OCI-LY3 (cell line): Measurements from ENCODE around the gene ZNF280B.

ENCODE experiments used
- H2AFZ ChIP-seq: fragments of 200-600, 300-600 bp; shearing (Covaris generic); 2 replicates; pipeline ENCODE4 v1.6.0; 2014; ENCODE audit warnings: antibody characterized with exemption, low read depth, low read length
- H3K27ac ChIP-seq: fragments of 200-600, 300-600 bp; sonication (generic); 2 replicates; pipeline ENCODE4 v1.5.1; 2014; ENCODE audit warnings: mild to moderate bottlenecking, low read length, moderate library complexity, mixed read lengths
- H3K27me3 ChIP-seq: fragments of 200-600, 300-600 bp; sonication (generic); 2 replicates; pipeline ENCODE4 v1.6.1; 2014; ENCODE audit warnings: low read depth, low read length, mixed read lengths
- H3K36me3 ChIP-seq: fragments of 200-600, 300-600 bp; sonication (generic); replicated peaks from 2 replicates; pipeline ENCODE3; 2014; ENCODE audit warnings: low read depth, low read length, mixed read lengths
- H3K4me1 ChIP-seq: fragments of 300-600, 200-600 bp; sonication (generic); 2 replicates; pipeline ENCODE4 v1.6.1; 2014; ENCODE audit warnings: low read length, mixed read lengths
- H3K4me2 ChIP-seq: fragments of 200-600, 300-600 bp; sonication (generic); 2 replicates; pipeline ENCODE4 v1.6.1; 2014; ENCODE audit warnings: low read length, mixed read lengths
- H3K4me3 ChIP-seq: fragments of 300-600, 200-600 bp; sonication (generic); 2 replicates; pipeline ENCODE4 v1.5.1; 2014; ENCODE audit warnings: antibody characterized with exemption, mild to moderate bottlenecking, low read length, moderate library complexity
- H3K79me2 ChIP-seq: fragments of 300-600, 200-600 bp; shearing (Covaris generic); 2 replicates; pipeline ENCODE4 v1.6.1; 2014; ENCODE audit warnings: mild to moderate bottlenecking, low read length, mixed read lengths
- H3K9ac ChIP-seq: fragments of 300-600, 200-600 bp; shearing (Covaris generic); 2 replicates; pipeline ENCODE4 v1.6.0; 2014; ENCODE audit warnings: mild to moderate bottlenecking, low read length, moderate library complexity
- H3K9me3 ChIP-seq: fragments of 200-600, 300-600 bp; shearing (Covaris generic); 2 replicates; pipeline ENCODE4 v1.6.1; 2014; ENCODE audit warnings: low read length, mixed read lengths; ENCODE audit not compliant: insufficient read depth
- H4K20me1 ChIP-seq: fragments of 200-600, 300-600 bp; sonication (generic); 2 replicates; pipeline ENCODE4 v1.6.1; 2016; ENCODE audit warnings: low read length, mixed read lengths; ENCODE audit not compliant: insufficient read depth
- EZH2phosphoT487 ChIP-seq: fragments of 200-600 bp; shearing (Covaris generic); IDR thresholded peaks from 2 replicates; pipeline ENCODE4 v1.6.1; 2018; ENCODE audit warnings: antibody characterized with exemption, mixed run types, low read depth
- TF ChIP-seq, protein P1 (sequence below): fragments of 200-600, 300-600 bp; sonication (generic); IDR thresholded peaks from 2 replicates; pipeline ENCODE4 v1.5.1; 2014; ENCODE audit warnings: antibody characterized with exemption, low read length, low read depth

Gene ZNF280B

GRCh38 chr22:22538226-22538989 lies 29.9 kb upstream of the ZNF280B start:
- Histone ChIP-seq H3K27me3 (no peaks in the 10 kb centered on the region), H2AFZ (no peak overlapping the region), H3K79me2 (no peaks in the 10 kb centered on the region), H3K4me2 (no peak overlapping the region), H3K4me1 (no peaks in the 10 kb centered on the region), H3K9ac (no peak overlapping the region), H3K27ac (no peak overlapping the region), H3K4me3 (no peak overlapping the region), H4K20me1 (no peaks in the 10 kb centered on the region), H3K36me3 (no peaks in the 10 kb centered on the region), H3K9me3 (no peaks in the 10 kb centered on the region)
- TF ChIP-seq EZH2phosphoT487: no peak
- TF ChIP-seq, protein P1, sequence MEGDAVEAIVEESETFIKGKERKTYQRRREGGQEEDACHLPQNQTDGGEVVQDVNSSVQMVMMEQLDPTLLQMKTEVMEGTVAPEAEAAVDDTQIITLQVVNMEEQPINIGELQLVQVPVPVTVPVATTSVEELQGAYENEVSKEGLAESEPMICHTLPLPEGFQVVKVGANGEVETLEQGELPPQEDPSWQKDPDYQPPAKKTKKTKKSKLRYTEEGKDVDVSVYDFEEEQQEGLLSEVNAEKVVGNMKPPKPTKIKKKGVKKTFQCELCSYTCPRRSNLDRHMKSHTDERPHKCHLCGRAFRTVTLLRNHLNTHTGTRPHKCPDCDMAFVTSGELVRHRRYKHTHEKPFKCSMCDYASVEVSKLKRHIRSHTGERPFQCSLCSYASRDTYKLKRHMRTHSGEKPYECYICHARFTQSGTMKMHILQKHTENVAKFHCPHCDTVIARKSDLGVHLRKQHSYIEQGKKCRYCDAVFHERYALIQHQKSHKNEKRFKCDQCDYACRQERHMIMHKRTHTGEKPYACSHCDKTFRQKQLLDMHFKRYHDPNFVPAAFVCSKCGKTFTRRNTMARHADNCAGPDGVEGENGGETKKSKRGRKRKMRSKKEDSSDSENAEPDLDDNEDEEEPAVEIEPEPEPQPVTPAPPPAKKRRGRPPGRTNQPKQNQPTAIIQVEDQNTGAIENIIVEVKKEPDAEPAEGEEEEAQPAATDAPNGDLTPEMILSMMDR: no peak

GRCh38 chr22:22536916-22537315 lies 28.4 kb upstream of the ZNF280B start:
- Histone ChIP-seq H3K27ac (no peak overlapping the region), H3K27me3 (no peaks in the 10 kb centered on the region), H3K4me3 (no peak overlapping the region), H3K9me3 (no peaks in the 10 kb centered on the region), H2AFZ (no peak overlapping the region), H4K20me1 (no peaks in the 10 kb centered on the region), H3K4me2 (no peak overlapping the region), H3K36me3 (no peaks in the 10 kb centered on the region), H3K4me1 (peaks cover 3% of the 10 kb centered on the region), H3K79me2 (no peaks in the 10 kb centered on the region), H3K9ac (no peak overlapping the region)
- TF ChIP-seq, protein P1: no peak
- no peak for TF ChIP-seq EZH2phosphoT487

DNA sequence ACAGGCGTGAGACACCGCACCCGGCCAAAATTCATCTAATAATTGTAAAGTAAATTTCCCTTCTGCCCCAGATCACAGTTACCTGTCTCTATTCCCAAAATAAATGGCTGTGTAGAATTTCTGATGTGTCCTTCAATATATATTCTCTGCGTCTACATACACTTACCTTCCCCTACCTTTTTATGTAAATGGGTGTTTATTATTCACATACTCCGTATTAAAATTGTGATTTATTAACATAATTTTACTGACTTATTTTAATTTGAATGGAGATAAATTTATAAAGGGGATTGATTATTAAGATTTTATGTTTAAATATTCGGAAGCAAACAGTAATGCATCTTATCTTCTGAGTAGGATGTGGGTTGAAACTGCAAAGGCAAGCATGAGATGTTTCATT lies 28.0 kb upstream of the ZNF280B start:
- H3K36me3 ChIP-seq: no peaks in the 10 kb centered on the region
- no peaks in the 10 kb centered on the region for H3K27me3 ChIP-seq
- no peaks in the 10 kb centered on the region for H4K20me1 ChIP-seq
- H3K4me3 ChIP-seq: no peak overlapping the region
- no peaks in the 10 kb centered on the region for H3K9me3 ChIP-seq
- TF ChIP-seq EZH2phosphoT487: no peak
- TF ChIP-seq, protein P1: no peak
- H3K4me2 ChIP-seq: no peak overlapping the region
- H2AFZ ChIP-seq: no peak overlapping the region
- no peak overlapping the region for H3K9ac ChIP-seq
- no peak overlapping the region for H3K27ac ChIP-seq
- H3K4me1 ChIP-seq: peaks cover 3% of the 10 kb centered on the region
- H3K79me2 ChIP-seq: no peaks in the 10 kb centered on the region

DNA sequence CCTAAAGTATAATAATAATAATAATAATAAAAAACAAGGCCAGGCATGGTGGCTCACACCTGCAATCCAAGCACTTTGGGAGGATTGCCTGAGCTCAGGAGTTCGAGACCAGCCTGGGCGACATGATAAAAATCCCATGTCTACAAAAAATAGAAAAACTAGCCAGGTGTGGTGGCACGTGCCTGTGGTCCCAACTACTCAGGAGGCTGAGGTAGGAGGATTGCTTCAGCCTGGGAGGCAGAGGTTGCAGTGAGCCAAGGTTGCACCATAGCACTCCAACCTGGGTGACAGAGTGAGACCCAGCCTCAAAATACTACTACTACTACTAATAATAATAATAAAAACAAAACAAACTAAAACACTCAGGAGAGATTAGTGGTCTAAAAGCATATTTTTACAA lies 27.1 kb upstream of the ZNF280B start:
- no peaks in the 10 kb centered on the region for H4K20me1 ChIP-seq
- H3K4me2 ChIP-seq: no peak overlapping the region
- H3K4me1 ChIP-seq: peaks cover 3% of the 10 kb centered on the region
- H3K27ac ChIP-seq: no peak overlapping the region
- no peak overlapping the region for H3K4me3 ChIP-seq
- no peaks in the 10 kb centered on the region for H3K79me2 ChIP-seq
- TF ChIP-seq, protein P1: no peak
- TF ChIP-seq EZH2phosphoT487: no peak
- no peaks in the 10 kb centered on the region for H3K9me3 ChIP-seq
- no peak overlapping the region for H3K9ac ChIP-seq
- no peak overlapping the region for H2AFZ ChIP-seq
- H3K27me3 ChIP-seq: no peaks in the 10 kb centered on the region
- no peaks in the 10 kb centered on the region for H3K36me3 ChIP-seq
